GM21737 (cell line): ENCODE results near the gene CACNA1F.

Experiments
- ATAC-seq: cut with Tn5 transposase; IDR thresholded peaks from one replicate; pipeline ENCODE4 v1.9.1; 2021; ENCODE audit warnings: mild to moderate bottlenecking, moderate library complexity; ENCODE audit not compliant: unreplicated experiment

Gene CACNA1F

DNA sequence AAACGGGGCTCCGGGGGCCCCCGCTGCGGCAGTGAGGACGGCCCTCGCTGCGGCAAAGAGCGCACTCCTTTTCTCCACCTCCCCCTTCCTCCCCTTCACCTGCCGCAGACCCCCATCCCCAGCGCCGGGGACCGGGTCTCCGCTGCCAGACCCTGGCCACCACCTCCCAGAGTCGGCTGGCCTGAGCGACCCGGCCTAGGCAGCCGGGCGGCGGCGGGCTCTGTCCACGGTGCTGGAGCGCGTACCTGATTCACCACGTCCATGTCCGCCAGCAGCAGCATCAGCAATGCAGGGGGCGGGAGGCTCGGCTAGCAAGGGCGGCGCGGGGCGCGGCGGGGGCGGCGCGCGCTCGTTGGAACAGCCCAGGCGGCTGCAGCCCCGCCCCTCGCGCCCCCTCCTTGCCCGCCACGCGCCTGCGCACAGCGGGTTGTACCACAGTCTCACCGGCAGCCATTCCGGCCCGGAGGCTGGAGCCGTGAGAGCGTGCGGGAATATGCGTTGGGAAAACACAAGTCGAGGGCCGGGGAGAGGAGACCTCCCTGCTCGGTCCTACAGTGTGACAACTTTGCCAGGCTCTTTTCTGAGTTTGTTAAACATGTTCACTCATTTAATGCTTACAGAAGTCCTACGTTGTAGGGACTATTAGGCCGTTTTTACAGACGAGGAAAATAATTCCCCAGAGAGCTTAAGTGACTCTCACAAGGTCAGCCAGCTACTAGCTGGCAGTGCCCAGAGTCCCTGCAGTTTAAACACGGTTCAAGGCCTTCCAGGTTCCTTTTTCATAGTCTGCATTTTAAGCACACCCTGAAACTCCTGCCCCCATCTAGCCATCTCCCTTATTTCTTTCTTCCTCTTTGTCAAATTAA is 33.0 kb downstream of the CACNA1F start, which contains the start of gene SYP:
Gene SYP, minus strand, starts transcription at position 288 of the 866 bp plus-strand sequence. Its CDS starts 7 bp downstream, at position 281.
- peak; percentile 98 for ATAC-seq

DNA sequence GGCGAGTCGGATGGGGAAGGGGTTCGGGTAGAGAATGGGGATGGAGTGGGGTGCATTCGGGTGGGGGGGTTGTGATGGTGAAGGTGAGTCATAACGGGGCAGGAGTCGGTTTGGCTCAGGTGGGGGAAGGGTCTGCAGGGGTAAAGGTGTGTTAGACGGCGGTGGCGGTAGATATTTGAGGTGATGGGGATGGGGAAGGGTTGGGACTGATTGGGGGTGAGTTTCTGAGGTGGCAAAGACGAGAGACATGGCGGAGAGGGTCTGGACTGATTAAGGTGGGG is 33.9 kb downstream of the CACNA1F start:
- no peak for ATAC-seq

DNA sequence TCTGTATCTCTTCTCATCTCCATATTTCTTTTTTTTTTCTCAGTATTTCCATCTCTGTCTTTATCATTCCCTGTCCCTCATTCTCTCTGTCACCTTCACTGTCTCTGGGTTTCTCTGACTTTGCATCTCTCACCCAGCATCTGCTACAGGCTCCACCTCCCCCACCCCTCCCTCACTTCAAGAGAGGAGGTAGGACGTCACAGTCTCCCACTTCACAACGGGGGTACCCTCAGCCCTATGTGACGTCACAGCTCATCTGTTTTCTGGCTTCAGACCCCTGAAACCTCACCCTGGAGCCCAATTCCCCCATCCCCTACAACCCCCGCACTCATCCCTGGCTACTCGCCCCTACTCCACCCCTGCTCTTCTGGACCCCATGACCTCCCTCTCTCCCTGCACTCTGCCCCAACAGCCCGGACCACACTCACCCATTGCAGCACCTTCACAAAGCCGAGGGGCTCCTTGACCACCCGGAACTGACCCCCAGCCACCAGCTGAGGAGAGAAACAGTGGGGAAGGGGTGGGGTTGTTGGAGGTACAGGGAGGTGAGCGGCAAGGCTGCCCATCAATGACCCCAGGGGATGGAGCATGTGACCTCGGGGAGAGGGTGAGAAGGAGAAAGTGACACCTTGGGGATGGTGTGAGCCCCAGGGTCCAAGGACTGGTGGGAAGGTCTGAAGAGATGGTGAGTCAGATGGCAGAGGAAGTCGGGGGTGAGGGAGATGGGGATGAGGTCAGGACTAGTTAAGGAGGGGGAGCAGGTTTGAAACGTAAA is 34.4 kb downstream of the CACNA1F start:
- no peak for ATAC-seq

DNA sequence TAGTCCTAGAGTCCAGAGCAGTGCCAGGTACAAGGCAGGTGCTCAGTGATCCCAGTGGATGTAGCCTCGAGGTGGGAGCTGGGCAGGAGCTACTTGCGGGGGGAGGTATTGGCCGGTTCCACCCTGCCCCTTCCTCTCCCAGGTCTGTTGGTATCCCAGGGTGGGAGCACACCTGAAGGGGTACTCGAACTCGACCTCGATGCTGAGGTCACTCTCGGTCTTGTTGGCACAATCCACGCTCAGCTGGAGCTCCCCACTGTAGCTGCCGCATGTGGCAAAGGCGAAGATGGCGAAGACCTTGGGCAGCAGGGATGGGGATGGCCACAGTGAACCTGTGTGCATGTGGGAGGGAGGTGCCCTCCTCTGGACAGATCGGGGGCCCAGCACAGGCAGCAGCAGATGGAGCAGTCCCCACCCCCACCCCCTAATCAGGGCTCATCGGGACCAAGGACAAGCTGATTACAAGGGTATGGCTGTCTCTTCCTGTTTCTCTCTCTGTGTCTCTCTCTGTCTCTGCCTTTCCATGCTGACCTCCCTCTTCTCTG is 35.5 kb downstream of the CACNA1F start:
- ATAC-seq, result no peak

DNA sequence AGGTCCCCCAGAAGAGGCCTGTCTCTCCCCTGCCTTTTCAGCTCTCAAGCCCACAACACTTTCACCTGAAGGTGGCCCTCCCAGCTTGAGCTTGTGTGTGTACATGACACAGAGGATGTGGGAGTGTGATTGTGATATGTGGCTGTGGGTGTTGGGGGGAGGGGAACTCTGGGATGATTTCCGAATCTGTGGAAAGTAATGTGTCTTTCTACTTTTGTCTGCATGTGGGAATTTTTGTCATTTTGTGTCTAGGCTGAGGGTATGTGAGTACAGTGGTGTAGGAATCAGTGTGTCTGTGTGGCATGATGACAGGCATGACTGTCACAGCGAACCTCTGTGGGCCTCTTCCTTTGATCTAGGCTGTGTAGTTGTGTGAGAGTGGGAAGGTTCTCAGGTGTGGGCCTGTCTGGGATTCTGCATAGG is 39.6 kb downstream of the CACNA1F start:
- ATAC-seq, result no peak

DNA sequence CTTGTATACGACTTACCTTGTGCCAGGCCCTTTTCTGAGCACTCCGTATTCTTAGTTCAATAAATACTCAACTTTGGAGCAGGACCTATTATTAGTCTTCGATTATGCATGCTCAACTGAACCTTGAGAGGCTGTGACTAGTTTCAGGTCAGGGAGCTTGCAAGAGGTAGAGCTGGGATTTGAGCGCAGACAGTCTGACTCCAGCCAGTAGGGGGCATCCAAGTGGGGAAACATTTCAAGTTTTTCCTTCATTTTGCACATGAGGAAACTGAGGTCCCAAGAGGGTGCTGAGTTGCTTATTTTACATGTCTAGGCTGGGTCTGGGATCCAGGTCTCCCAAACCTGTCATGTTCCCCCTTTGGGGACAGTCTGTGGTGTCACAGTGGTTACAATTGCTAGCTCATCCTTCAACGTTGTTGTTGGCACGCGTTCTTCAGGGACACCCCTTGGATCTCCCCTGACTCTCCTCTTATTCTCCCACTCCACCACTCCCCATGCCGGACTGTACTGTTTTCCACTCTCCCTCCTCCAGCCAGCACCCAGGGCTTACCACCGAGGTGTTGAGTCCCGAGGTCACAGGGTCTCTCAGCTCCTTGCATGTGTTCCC is 40.3 kb downstream of the CACNA1F start:
- no peak for ATAC-seq

DNA sequence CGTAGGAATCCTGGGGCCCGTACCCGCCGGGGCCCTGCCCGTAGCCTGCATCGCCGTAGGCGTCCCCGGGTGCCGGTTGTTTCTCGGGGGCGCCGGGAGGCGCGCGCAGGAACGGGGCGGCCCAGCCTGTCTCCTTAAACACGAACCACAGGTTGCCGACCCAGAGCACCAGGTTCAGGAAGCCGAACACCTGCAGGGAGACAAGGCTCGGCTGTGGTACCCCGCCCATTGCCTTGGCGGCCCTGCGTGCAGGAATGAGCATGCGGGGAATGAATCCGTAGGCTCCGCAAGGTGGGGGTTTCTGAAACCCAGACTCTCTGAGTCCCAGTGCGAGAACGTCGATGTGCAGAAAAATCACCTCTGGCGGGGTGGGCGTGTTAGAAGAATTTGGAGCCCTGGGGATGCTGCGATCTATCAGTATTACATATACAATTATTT is 41.5 kb downstream of the CACNA1F start:
- no peak for ATAC-seq

DNA sequence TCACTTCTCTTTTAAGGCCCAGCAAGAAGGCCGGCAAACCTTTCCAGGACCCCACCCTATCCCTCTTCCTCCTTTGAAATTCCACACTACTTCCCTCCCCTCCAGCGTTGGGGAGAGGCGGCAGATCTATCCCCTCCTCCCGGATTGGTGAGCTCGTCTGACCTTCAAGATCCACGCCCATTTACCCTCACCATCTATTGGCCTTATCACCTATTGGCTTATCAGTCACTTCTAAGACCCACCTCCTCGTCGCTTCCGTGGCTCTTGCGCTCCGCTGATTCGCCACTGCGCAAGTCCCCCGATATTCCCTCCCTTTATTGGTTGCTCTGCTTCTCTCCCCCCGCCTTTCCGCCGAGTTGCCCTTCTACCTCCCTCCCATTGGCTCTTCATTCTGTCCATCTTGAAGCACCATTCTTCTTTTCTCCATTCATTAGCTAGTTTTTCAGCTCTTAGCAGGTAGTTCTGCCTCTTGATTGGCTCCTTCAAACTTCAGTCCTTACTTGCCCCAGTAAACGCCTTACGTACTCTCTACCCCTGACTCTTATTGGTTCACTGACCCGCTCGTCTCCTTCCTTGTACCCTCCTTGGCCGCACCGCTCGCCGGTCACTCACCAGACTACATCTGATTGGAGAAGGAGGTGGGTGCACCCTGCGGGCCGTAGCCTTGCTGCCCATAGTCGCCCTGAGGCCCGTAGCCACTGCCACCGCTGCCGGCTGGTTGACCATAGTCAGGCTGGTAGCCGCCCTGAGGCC is 42.1 kb downstream of the CACNA1F start:
- peak; percentile 89 for ATAC-seq

DNA sequence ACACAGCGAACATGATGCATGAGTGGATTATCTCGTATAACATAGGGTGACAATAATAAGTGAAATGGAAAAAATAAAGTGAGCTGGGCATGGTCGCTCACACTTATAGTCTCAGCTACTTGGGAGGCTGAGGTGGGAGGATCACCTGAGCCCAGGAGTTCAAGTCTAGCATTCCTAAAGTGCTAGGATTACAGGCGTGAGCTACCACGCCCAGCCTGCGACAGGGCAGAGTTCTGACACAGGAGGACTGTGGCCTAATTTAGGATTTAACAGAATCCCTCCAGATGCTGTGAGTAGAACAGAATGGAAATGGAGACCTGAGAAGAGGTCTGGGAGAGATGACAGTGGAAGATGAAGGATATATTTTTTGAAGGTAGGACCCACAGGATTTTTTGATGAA is 43.5 kb downstream of the CACNA1F start:
- ATAC-seq, result no peak

DNA sequence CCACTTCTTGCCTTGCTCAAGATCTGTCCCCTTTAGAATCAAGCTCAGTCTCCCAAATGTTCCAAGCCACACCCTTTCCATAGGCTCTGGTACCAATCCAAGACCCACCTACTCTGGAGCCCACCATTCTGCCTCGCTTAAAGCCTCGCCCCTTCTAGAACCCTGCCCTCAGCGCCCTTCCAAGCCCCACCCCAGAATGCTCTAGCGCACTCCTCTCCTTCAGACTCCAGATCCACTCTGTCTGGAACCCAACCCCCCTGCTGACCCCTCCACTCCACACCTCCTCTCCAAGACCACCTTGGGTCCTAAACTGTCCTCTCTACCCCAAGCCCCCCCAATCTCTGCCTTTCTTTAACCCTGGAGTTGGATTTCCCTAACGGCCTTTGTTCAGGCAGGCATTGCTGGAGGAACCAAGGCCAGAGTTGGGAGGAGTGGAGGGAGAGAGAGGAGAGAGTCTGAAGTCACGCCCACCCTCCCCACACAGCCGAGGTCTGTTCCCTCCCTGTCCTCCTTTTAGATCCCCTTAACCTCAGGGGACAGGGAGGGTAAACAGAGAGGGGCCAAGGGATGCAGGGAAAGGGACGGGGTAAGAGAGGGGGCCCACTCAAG is 44.6 kb downstream of the CACNA1F start:
- no peak for ATAC-seq

DNA sequence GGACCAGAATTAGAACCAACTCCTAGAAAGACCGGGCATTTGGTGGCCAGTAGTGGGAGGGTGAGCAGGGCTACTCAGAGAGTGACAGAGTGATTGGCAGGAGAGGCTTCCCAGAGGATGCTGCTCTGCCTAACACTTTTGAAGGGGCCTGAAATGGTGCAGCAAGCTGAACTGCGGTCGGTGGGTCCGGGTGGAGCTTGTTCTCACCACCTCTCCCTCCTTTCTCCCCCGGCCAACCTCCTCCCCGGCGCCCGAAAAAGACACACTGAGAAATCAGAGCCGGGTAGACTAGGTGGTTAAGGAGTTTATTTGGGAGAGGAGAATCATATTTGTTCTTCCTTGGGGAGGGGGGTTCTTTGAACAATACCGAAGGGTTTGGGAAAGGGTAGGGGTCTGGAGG is 45.6 kb downstream of the CACNA1F start:
- no peak for ATAC-seq

DNA sequence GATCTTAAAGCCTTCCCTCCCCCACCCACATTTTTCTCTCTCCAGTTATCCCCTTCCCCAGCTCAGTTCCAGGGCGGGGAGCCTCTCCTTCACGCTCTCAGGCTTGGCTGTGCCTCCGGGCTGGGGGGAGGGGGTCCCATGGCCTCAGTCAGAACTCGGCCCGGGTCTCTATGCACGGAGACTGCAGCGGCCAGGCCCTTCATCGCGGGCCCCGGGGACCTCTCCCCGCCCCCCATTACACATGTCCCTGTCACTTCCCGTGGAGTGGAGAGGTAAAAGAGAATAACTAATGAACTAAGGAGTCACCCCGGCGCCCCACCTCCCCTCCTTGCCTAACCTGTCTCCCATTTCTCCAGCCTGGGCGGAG is 46.1 kb downstream of the CACNA1F start:
- no peak for ATAC-seq

DNA sequence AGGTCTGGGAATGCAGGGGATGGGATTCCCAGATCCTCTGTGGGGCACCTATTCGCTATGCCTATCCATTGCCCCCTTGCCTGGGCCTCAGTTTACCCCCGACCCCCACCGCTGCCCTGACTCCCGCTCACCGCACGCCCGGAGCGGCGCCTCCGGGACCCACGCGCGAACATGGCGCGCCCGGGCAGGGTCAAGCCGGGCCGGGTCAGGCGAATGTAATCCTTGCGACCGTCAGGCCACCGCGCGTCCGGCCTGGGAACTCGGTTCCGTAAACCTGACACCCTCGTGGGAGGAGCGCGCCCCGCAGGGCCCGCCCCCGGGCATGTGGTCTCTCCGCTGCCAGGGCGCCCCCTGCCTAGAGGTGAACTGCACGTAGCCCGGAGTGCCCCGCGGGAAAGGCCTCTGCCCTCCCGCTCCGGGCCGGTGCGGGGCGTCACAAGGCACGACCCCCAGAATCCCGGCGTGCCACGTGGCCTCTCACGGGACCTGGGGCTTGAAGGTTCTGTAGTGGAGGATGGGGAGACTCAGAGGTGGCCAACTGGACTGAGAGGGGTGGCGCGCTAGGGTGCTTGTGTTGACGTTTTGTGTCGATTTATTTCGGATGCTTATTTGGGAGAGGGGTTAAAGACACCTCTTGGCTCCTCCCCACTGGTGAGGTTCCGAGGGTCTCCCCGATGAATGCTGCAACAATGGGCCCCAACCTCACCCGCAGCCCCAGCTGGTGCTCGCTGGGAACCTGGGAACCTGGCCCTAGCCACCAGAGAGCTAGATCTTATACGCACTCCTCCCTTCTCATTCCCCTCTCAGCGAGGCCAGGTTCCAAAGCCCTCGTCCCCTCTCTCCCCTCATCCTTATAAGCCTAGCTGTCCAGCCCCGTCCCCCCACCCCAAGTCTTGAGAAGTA is 46.8 kb downstream of the CACNA1F start, which contains the start of gene PRICKLE3:
Gene PRICKLE3, minus strand, starts transcription at position 249 of the 903 bp plus-strand sequence. Its CDS starts 76 bp downstream, at position 173.
- ATAC-seq, result no peak

DNA sequence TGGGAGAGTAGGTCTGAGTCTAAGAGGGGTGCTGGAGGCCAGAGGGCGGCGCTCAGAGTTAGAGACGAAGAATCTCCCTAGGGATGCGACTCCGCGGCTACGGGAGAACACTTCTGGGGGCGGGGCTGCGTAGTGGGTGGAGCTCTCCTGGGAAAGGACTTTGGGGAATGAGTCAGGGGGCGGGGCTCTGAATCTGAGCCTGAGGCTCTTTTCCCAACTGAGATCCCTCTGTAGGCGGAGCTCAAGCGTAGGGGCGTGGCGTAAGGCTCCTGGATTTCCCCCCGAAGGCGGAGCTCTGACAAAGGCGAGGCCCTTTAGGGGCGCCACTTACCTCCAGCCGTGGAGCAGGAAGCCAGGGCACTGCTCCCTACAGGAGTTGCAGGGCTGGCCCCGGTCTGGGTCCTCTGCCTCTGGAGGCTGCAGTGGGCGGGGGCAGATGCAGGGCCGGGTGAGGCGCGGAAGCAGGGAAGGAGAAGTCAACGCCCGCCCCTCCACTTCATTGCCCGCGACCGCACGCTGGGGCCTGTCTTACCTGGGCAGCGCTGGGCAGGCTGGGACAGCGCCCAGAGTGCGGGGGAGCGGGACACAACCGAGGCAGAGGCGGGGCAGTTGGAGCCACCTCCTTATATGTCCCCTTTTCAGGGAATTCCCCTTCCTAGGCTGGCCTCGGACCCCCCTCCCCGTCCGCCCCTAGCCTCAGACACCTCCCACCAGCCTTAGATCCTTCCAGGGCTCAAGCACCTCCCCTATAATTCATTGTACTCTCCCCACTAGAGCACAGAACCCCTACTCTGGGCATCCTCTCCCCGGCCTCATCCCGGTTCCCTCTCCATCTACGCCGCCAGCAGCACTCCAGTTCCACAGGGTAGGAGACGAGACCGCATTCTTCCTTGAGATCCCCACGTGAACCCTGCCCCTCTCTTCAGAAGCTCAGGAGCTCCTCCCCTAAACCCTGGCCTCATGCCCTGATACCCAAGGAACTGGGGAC is 48.6 kb downstream of the CACNA1F start:
- no peak for ATAC-seq

DNA sequence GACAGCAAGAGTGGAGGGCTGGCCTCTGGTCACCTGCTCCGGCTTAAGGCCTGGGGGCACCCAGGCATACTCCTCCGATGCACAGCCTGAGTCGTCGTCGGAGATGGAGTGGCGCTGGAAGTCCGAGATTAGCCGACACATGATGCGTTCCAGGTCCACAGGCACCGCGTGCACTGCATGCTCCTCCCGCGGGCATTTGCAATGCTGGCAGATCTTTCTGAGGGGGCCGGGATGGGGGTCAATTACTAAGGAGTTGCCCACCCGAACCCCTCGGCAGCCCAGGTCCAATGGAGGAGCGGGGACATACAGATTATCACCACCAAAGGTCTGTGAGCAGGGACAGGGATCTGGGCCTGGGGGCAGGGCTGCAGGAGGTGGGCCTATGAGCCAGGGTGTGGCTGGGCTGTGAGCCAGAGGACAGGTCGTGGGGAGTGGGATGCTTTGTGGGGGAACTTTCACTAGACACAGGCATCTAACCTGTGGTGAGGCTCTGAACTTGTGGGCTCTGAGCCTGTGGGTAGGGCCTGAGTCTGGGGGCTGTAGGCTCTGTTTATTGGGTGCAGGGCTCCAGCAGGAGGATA is 49.3 kb downstream of the CACNA1F start:
- ATAC-seq, result no peak

DNA sequence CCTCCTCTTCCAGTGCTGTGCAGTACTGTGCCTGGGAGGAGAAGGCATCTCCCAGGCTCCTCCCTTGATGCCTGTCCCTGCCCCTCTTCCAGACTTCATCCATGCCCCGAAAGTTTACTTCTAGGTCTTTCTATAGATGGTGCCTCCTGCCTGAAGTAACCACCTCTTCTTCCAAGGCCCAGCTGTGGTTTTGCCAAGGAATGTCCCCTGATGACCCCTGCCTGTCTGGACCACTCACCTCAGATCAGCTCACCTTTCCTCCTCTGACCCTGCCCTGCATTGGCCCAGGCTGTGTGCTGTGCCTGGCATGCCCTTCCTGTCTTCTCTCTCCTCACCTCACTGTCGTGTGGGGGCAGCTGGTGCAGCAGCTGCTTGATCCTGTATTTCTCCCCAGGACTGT is 53.8 kb downstream of the CACNA1F start:
- no peak for ATAC-seq

DNA sequence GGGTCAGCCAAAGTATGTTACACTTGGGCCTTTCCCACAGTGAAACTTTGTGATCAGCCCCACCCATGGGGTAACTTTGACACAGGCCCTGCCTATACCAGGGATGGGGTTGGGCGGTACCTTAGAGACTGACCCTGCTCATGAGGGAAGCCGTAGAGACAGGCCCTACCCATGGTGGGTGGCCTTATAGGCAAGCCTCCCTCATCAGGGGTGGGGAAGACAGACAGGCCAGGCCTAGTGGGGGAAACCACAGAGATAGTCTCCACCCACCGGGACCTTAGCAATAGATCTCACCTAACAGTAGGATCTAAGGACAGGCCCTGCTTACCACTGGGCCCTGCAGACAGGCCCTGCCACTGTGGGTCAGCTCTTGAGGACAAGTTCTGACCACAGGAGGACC is 54.6 kb downstream of the CACNA1F start:
- no peak for ATAC-seq
